Ascending aorta (tissue), 2 donors: ENCODE results near the gene FLNB. TPM values are rescaled to one million over a fixed set of nuclear protein-coding genes. Genes with fewer than 3 reads are reported as not detected.

ENCODE experiments used
- DNase-seq, 2 donors: peaks; one replicate each; pipeline ENCODE4 v3.0.0-alpha.2; 2019; ENCODE audit warnings: low spot score in 2 of 2
- H3K27ac ChIP-seq, 2 donors: fragments of 200-600 bp; sonication (generic); one replicate each; pipeline ENCODE4 v1.5.1; 2016 to 2017; ENCODE audit warnings: mild to moderate bottlenecking in 1 of 2
- H3K27me3 ChIP-seq: fragments of 200-600 bp; sonication (generic); one replicate; pipeline ENCODE4 v1.5.1; 2017
- H3K36me3 ChIP-seq, 2 donors: fragments of 200-600 bp; sonication (generic); one replicate each; pipeline ENCODE4 v1.5.1; 2016
- H3K4me1 ChIP-seq, 2 donors: fragments of 200-600 bp; sonication (generic); one replicate each; pipeline ENCODE4 v1.5.1; 2016 to 2017; ENCODE audit warnings: mild to moderate bottlenecking in 1 of 2
- H3K4me3 ChIP-seq, 2 donors: fragments of 200-600 bp; sonication (generic); one replicate each; pipeline ENCODE4 v1.5.1; 2016 to 2017; ENCODE audit warnings: mild to moderate bottlenecking in 1 of 2
- H3K9me3 ChIP-seq, 2 donors: fragments of 200-600 bp; sonication (generic); one replicate each; pipeline ENCODE4 v1.5.1; 2016
- CTCF ChIP-seq, 3 experiments: fragments of 200-600 bp in 2 of 3; fragments of 450-650 bp in 1 of 3; sonication (generic) in 2 of 3; IDR thresholded peaks; one replicate each; pipeline ENCODE4 v1.5.1; 2016 to 2019; ENCODE audit warnings: antibody characterized with exemption in 3 of 3, mild to moderate bottlenecking in 1 of 3, moderate library complexity in 1 of 3
- intact Hi-C: fragments of 100-400 bp; cut with DNase I; formaldehyde crosslinking; loops from one replicate; pipeline ENCODE4 v1.15.1; 2023
- total RNA-seq: library from RNA; depleted of rRNA; stranded (reverse); fragments of >200 nt; gene quantifications from one replicate; pipeline ENCODE4 v1.1.0, GENCODE V29; 2016

FLNB gene
- total RNA-seq, 1 donor from 2014 or later = 144 TPM

- H3K4me3 ChIP-seq = no peak overlapping the region
- intact Hi-C loops = no loop called here
- TF ChIP-seq CTCF (IDR thresholded peaks at IDR 0.05) = no peak
- peaks cover 0 to 37% of the 10 kb centered on the region in 2 donors for H3K4me1 ChIP-seq
- no peaks in the 10 kb centered on the region for H3K9me3 ChIP-seq
- H3K36me3 ChIP-seq = no peaks in the 10 kb centered on the region
- no peaks in the 10 kb centered on the region for H3K27me3 ChIP-seq
- DNase-seq = no peak
- H3K27ac ChIP-seq = peak overlapping the region in 1 of 2 donors; percentile 27
Measured at GRCh38 chr3:58029842-58030584, 21.8 kb downstream of the FLNB start.

GRCh38 chr3:58032186-58032585, 24.0 kb downstream of the FLNB start:
- no peak overlapping the region for H3K4me3 ChIP-seq
- no peak for TF ChIP-seq CTCF (IDR thresholded peaks at IDR 0.05)
- H3K4me1 ChIP-seq = peaks cover 0 to 37% of the 10 kb centered on the region in 2 donors
- H3K27ac ChIP-seq = no peak overlapping the region
- no peak for DNase-seq
- no peaks in the 10 kb centered on the region for H3K27me3 ChIP-seq
- intact Hi-C loops = no loop called here
- no peaks in the 10 kb centered on the region for H3K36me3 ChIP-seq
- no peaks in the 10 kb centered on the region for H3K9me3 ChIP-seq

GRCh38 chr3:58034738-58035523, 26.7 kb downstream of the FLNB start:
- Histone ChIP-seq H3K4me1 (peaks cover 0 to 41% of the 10 kb centered on the region in 2 donors), H3K9me3 (no peaks in the 10 kb centered on the region), H3K27ac (peak overlapping the region; percentile 65 to 70), H3K27me3 (no peaks in the 10 kb centered on the region), H3K36me3 (no peaks in the 10 kb centered on the region), H3K4me3 (no peak overlapping the region)
- no peak for DNase-seq
- intact Hi-C loops = no loop called here
- no peak for TF ChIP-seq CTCF (IDR thresholded peaks at IDR 0.05)

GRCh38 chr3:58035524-58036255, 27.5 kb downstream of the FLNB start:
- H3K4me1 ChIP-seq = peaks cover 0 to 46% of the 10 kb centered on the region in 2 donors
- intact Hi-C loops = no loop called here
- H3K9me3 ChIP-seq = no peaks in the 10 kb centered on the region
- no peaks in the 10 kb centered on the region for H3K36me3 ChIP-seq
- H3K27ac ChIP-seq = peak overlapping the region; percentile 65 to 70
- DNase-seq = no peak
- H3K4me3 ChIP-seq = peak overlapping the region in 1 of 2 donors; percentile 23
- no peaks in the 10 kb centered on the region for H3K27me3 ChIP-seq
- no peak for TF ChIP-seq CTCF (IDR thresholded peaks at IDR 0.05)

DNA sequence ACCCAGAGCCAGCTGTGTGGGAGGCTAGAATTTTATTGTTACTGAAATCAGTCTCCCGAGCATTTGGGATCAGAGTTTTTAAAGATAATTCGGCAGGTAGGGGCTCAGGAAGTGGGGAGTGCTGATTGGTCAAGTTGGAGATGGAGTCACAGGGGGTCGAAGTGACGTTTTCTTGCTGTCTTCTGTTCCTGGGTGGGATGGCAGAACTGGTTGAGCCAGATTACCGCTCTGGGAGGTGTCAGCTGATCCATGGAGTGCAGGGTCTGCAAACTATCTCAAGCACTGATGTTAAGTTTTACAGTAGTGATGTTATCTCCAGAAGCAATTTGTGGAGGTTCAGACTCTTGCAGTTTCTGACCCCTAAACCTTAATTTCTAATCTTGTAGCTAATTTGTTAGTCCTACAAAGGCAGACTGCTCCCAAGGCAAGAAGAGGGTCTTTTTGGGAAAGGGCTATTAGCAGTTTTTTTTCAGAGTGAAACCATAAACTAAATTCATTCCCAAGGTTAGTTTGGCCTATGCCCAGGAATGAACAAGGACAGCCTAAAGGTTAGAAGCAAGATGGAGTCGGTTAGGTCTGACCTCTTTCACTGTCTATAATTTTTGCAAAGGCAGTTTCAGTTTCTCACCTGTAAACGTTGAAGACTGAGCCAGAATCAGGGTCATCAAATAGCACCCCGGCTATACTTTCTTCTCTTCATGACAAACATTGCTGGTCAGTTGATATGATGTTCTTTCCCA, 28.2 kb downstream of the FLNB start:
- intact Hi-C loops = no loop called here
- Histone ChIP-seq H3K27me3 (no peaks in the 10 kb centered on the region), H3K27ac (peak overlapping the region; percentile 65 to 70), H3K36me3 (no peaks in the 10 kb centered on the region), H3K4me3 (peak overlapping the region in 1 of 2 donors; percentile 23), H3K4me1 (peaks cover 0 to 52% of the 10 kb centered on the region in 2 donors), H3K9me3 (no peaks in the 10 kb centered on the region)
- TF ChIP-seq CTCF (IDR thresholded peaks at IDR 0.05) = no peak
- DNase-seq = no peak
